A549 (cell line): Measurements from ENCODE around the gene SYNPR.

ENCODE experiments used
- BCL3 ChIP-seq: fragments of >200 bp; sonication (Bioruptor Twin); formaldehyde crosslinking; IDR thresholded peaks from 3 replicates; pipeline ENCODE4 v1.6.1; 2016
- CTCF ChIP-seq: fragments of >200 bp; sonication (Bioruptor Twin); formaldehyde crosslinking; IDR thresholded peaks from 3 replicates; pipeline ENCODE4 v1.5.1; 2016
- HES2 ChIP-seq: fragments of >200 bp; sonication (Bioruptor Twin); formaldehyde crosslinking; IDR thresholded peaks from 2 replicates; pipeline ENCODE4 v1.6.1; 2016
- MAX ChIP-seq: IDR thresholded peaks from 2 replicates; pipeline ENCODE4 v1.6.1; 2012
- POLR2AphosphoS2 ChIP-seq: conservative IDR thresholded peaks from 2 replicates; pipeline ENCODE4 v1.6.1; 2012; ENCODE audit warnings: low read length, improper control_type of control experiment, inconsistent platforms
- RFX5 ChIP-seq: fragments of 450-650 bp; IDR thresholded peaks from 2 replicates; pipeline ENCODE4 v1.7.1; 2014; ENCODE audit warnings: antibody characterized with exemption, mild to moderate bottlenecking, moderate library complexity
- RNF2 ChIP-seq: fragments of 200-600 bp; sonication (generic); IDR thresholded peaks from 2 replicates; pipeline ENCODE4 v1.6.1; 2016; ENCODE audit warnings: low read depth, mild to moderate bottlenecking, antibody characterized with exemption, moderate library complexity, borderline replicate concordance
- ZNF302 ChIP-seq: fragments of 250-450 bp; sonication (Bioruptor Pico); IDR thresholded peaks from 2 replicates; pipeline ENCODE4 v1.9.0; 2021; ENCODE audit warnings: inconsistent platforms, mild to moderate bottlenecking, moderate library complexity
- TF ChIP-seq, protein P1 (sequence below): fragments of 200-600 bp; sonication (generic); IDR thresholded peaks from 2 replicates; pipeline ENCODE4 v1.6.1; 2016; ENCODE audit warnings: antibody characterized with exemption, mild to moderate bottlenecking, moderate library complexity

- TF ChIP-seq RNF2, result no peak
- no peak for TF ChIP-seq CTCF
- TF ChIP-seq POLR2AphosphoS2, result no peak
- no peak for TF ChIP-seq ZNF302 (CRISPR knock-in tag)
- no peak for TF ChIP-seq RFX5
- no peak for TF ChIP-seq MAX
- TF ChIP-seq HES2, result no peak
- TF ChIP-seq, protein P1, sequence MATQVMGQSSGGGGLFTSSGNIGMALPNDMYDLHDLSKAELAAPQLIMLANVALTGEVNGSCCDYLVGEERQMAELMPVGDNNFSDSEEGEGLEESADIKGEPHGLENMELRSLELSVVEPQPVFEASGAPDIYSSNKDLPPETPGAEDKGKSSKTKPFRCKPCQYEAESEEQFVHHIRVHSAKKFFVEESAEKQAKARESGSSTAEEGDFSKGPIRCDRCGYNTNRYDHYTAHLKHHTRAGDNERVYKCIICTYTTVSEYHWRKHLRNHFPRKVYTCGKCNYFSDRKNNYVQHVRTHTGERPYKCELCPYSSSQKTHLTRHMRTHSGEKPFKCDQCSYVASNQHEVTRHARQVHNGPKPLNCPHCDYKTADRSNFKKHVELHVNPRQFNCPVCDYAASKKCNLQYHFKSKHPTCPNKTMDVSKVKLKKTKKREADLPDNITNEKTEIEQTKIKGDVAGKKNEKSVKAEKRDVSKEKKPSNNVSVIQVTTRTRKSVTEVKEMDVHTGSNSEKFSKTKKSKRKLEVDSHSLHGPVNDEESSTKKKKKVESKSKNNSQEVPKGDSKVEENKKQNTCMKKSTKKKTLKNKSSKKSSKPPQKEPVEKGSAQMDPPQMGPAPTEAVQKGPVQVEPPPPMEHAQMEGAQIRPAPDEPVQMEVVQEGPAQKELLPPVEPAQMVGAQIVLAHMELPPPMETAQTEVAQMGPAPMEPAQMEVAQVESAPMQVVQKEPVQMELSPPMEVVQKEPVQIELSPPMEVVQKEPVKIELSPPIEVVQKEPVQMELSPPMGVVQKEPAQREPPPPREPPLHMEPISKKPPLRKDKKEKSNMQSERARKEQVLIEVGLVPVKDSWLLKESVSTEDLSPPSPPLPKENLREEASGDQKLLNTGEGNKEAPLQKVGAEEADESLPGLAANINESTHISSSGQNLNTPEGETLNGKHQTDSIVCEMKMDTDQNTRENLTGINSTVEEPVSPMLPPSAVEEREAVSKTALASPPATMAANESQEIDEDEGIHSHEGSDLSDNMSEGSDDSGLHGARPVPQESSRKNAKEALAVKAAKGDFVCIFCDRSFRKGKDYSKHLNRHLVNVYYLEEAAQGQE, result no peak
- TF ChIP-seq BCL3, result no peak
Observed at GRCh38 chr3:63355809-63356208, 77.7 kb downstream of the SYNPR start.
